Panc1 (cell line): ENCODE data around the gene RERGL. TPM values are rescaled to one million over a fixed set of nuclear protein-coding genes. Genes with fewer than 3 reads are reported as not detected.

Source experiments
- total RNA-seq: library from RNA; stranded (reverse); gene quantifications from one replicate; pipeline ENCODE4 v1.2.1, GENCODE V29; 2021; ENCODE audit not compliant: unreplicated experiment

RERGL gene
- total RNA-seq, 1 experiment from 2014 or later, result not detected

Other genes with a start within 250 kb of the RERGL start
- gene PIK3C2G, start 171.3 kb upstream of the RERGL start, total RNA-seq, result not detected